BE2C (cell line): ENCODE measurements around the gene OR6J1.

Experiments used
- DNase-seq: peaks from one replicate; pipeline ENCODE4 v3.0.0-alpha.2; 2020
- H3K27me3 ChIP-seq: fragments of 250-450 bp; sonication (Bioruptor Pico); 2 replicates; pipeline ENCODE4 v1.5.1; 2020; ENCODE audit warnings: mild to moderate bottlenecking
- H3K36me3 ChIP-seq: fragments of 250-450 bp; sonication (Bioruptor Pico); 2 replicates; pipeline ENCODE4 v1.5.1; 2020; ENCODE audit warnings: mild to moderate bottlenecking
- H3K4me1 ChIP-seq: fragments of 250-450 bp; sonication (Bioruptor Pico); 2 replicates; pipeline ENCODE4 v1.5.1; 2020
- H3K4me3 ChIP-seq: 2 replicates; pipeline ENCODE4 v1.5.1; 2011; ENCODE audit warnings: low read depth, low read length
- H3K9me3 ChIP-seq: fragments of 250-450 bp; sonication (Bioruptor Pico); 2 replicates; pipeline ENCODE4 v1.5.1; 2020
- TF ChIP-seq, protein P1 (sequence below): IDR thresholded peaks from 2 replicates; pipeline ENCODE4 v1.5.1; 2012; ENCODE audit warnings: mild to moderate bottlenecking, low read depth, low read length

Gene OR6J1

DNA sequence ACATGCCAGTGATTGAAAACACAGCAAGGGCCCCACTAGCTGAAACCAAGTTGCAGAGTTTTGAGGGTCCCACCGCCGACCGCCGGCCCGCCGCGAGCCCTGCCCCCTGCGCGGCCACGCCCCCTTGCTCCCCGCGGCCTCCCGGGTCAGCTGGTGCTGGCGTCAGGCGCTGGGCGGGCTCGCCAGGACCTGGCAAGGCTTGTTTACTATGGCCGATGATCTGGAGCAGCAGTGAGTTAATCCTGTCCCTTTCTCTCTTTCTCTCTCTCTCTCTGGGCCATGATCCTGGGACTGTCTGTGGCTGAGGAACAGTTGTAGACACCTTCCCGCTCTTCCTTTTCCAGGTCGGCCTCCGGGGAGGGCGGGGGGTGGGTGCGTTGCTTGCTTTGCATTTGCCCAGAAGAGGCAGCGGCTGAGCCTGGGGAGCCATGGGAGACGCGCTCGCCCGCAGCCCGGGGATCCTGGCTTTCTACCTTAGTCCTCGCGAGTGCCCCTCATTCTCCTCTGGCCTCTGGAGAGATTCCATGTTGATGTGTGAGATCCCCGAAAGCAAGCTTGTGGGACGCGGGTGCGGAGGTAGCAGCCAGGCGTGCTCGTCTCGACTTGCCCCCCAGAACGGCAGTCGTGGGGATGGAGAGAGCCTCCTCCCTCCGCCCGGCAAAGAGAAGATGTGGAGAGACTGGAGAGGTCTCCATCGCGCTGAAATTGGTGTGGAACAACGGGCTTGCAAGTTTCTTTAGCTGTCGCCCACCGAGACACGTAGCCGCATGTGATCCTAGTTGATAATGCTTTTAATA, 45.9 kb downstream of the OR6J1 start, which contains the start of gene ABHD4:
Gene ABHD4, plus strand, starts transcription at position 202 of the 797 bp plus-strand sequence. Its CDS starts 7 bp downstream, at position 209.
- Histone ChIP-seq H3K9me3 (no peaks in the 10 kb centered on the region), H3K27me3 (peaks cover 53% of the 10 kb centered on the region), H3K4me3 (peak within 1 kb of the TSS; percentile 67), H3K36me3 (no peaks in the 10 kb centered on the region), H3K4me1 (no peaks in the 10 kb centered on the region)
- peak; percentile 69 for DNase-seq
- TF ChIP-seq, protein P1, sequence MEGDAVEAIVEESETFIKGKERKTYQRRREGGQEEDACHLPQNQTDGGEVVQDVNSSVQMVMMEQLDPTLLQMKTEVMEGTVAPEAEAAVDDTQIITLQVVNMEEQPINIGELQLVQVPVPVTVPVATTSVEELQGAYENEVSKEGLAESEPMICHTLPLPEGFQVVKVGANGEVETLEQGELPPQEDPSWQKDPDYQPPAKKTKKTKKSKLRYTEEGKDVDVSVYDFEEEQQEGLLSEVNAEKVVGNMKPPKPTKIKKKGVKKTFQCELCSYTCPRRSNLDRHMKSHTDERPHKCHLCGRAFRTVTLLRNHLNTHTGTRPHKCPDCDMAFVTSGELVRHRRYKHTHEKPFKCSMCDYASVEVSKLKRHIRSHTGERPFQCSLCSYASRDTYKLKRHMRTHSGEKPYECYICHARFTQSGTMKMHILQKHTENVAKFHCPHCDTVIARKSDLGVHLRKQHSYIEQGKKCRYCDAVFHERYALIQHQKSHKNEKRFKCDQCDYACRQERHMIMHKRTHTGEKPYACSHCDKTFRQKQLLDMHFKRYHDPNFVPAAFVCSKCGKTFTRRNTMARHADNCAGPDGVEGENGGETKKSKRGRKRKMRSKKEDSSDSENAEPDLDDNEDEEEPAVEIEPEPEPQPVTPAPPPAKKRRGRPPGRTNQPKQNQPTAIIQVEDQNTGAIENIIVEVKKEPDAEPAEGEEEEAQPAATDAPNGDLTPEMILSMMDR, result no peak

DNA sequence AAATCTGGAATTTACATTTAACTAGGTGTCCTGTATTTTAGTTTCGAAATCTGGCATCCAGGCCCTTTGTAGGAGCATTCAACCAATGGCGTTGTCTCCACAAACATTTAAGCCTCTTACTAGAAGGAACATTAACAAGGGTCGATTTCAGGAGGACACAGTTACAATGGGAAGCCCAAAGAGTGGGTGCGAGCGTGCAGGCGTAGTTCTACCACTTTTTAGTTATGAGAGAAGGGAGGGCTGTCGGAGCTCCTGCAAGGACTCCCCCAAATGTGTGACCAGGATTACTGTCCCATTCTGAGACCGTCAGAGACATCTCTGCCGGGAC, 46.4 kb downstream of the OR6J1 start:
- Histone ChIP-seq H3K4me1 (no peaks in the 10 kb centered on the region), H3K27me3 (peaks cover 59% of the 10 kb centered on the region), H3K4me3 (peak overlapping the region; percentile 67), H3K9me3 (no peaks in the 10 kb centered on the region), H3K36me3 (no peaks in the 10 kb centered on the region)
- DNase-seq, result no peak
- TF ChIP-seq, protein P1, result no peak

DNA sequence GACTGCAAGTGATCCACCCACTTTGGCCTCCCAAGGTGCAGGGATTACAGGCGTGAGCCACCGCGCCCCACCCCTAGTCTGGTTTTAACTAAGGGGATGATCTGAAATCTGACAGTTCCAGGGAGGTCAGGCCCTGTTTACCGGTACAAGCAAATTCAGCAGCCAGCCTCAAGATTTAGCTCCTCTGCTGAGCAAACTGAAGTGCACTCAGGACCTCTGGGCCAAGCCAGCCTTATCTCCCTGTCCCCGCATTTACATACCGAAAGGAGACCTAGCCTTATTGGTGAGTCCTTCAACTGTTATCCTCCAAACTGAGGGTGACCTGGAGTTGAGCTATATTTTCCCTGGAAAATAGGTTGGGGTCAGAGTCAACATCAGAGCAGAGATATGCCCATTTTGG, 46.9 kb downstream of the OR6J1 start:
- TF ChIP-seq, protein P1, result no peak
- peaks cover 62% of the 10 kb centered on the region for H3K27me3 ChIP-seq

DNA sequence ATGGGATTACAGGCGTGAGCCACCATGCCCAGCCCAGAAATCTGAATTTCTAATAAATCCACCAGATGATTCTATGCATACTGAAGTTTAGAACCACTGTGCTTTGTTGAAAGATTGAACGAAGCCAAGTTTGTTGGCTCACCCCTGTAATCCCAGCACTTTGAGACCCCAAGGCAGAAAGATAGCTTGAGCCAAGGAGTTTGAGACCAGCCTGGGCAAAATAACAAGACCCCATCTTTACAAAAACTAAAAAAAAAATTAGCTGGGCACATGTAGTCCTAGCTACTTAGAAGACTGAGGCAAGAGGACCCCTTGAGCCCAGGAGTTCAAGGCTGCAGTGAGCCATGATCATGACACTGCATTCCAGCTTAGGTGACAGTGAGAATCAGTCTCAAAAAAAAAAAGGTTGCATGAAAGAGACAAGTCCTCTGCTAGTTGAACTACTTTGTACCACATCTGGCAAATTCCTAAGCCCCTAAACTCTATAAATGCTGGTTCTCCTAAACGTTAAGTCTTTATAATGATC, 47.7 kb downstream of the OR6J1 start:
- Histone ChIP-seq H3K36me3 (no peaks in the 10 kb centered on the region), H3K27me3 (peaks cover 65% of the 10 kb centered on the region), H3K4me1 (no peaks in the 10 kb centered on the region), H3K9me3 (no peaks in the 10 kb centered on the region), H3K4me3 (no peak overlapping the region)
- TF ChIP-seq, protein P1, result no peak
- no peak for DNase-seq

More for the DNA sequence above, 46.9 kb downstream of the OR6J1 start:
- Histone ChIP-seq H3K36me3 (no peaks in the 10 kb centered on the region), H3K4me3 (no peak overlapping the region), H3K9me3 (no peaks in the 10 kb centered on the region), H3K4me1 (no peaks in the 10 kb centered on the region)
- DNase-seq, result no peak

DNA sequence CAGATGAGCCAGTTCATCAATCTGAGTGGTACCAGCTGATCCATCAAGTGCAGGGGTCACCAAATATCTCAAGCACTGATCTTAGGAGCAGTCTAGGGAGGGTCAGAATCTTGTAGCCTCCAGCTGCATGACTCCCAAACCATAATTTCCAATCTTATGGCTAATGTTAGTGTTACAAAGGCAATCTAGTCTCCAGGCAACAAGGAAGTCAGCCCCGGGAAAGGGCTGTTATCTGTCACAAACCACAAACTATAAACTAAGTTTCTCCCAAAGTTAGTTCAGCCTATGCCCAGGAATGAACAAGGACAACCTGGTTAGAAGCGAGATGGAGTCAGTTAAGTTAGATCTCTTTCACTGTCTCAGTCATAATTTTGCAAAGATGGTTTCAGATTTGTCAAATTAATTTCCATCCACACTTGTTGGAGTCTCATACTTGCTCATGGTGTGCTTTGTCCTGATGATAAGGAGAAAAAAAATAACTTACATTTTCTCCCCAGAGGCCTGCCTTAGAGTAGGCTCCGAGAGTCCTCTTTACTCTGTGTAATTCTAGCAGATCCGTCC, 49.9 kb downstream of the OR6J1 start:
- peaks cover 56% of the 10 kb centered on the region for H3K27me3 ChIP-seq
- TF ChIP-seq, protein P1, result no peak
- H3K4me3 ChIP-seq, result no peak overlapping the region
- no peaks in the 10 kb centered on the region for H3K9me3 ChIP-seq
- DNase-seq, result no peak
- H3K4me1 ChIP-seq, result no peaks in the 10 kb centered on the region
- H3K36me3 ChIP-seq, result no peaks in the 10 kb centered on the region

DNA sequence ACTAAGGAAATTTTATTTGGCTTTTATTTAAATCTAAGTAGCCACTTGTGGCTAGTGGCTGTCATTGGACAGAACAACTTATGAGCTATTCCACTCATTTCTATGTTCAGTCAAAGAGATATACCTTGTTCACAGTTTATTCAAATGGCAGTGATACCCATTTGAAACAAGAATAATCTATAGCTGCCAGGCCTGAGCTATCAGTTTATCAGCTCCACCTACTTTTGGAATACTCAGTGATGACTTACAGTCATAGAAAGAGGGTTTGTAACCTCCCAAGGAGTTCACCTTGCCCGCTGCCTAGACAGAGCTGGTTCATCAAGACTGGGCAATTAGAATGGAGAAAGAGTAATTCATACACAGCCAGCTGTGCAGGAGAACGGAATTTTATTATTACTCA, 50.6 kb downstream of the OR6J1 start:
- Histone ChIP-seq H3K27me3 (peaks cover 50% of the 10 kb centered on the region), H3K9me3 (no peaks in the 10 kb centered on the region), H3K4me3 (no peak overlapping the region), H3K4me1 (no peaks in the 10 kb centered on the region), H3K36me3 (no peaks in the 10 kb centered on the region)
- TF ChIP-seq, protein P1, result no peak
- DNase-seq, result no peak
